HG03175 (cell line): ENCODE data around the gene CD28.
A peak's percentile ranks its signal among the peaks of the same experiment; 100 is the strongest.
"Not testable (repeated sequence)": the region's sequence is repeated elsewhere in the genome, so short reads cannot be mapped to it uniquely, and the experiment has no call there.

Experiments used
- ATAC-seq: cut with Tn5 transposase; IDR thresholded peaks from one replicate; pipeline ENCODE4 v1.9.1; 2021; ENCODE audit warnings: mild to moderate bottlenecking, moderate library complexity; ENCODE audit not compliant: unreplicated experiment

CD28 gene

DNA sequence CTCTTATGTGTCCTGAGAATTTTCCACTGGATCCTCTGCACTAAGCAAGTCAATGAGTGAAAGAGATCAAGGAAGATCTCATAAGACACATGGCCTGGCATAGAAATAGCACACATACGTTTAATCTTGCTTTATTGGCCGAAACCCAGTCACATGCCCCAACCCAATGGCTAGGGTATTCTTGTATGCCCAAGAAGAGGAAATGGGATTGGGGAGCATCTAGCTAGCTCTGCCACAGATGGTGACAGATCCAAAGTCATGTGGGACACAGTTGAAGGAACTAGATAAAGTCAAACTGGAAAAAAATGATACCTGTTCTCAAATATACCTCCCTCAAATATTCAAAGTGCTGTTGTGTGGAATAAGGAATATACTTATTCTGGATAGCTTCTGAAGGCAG is 74.7 kb downstream of the CD28 start:
- ATAC-seq = no peak

GRCh38 chr2:203782262-203782976 is 76.0 kb downstream of the CD28 start:
- peak; percentile 74 for ATAC-seq

GRCh38 chr2:203783496-203784203 is 77.2 kb downstream of the CD28 start:
- ATAC-seq = no peak

DNA sequence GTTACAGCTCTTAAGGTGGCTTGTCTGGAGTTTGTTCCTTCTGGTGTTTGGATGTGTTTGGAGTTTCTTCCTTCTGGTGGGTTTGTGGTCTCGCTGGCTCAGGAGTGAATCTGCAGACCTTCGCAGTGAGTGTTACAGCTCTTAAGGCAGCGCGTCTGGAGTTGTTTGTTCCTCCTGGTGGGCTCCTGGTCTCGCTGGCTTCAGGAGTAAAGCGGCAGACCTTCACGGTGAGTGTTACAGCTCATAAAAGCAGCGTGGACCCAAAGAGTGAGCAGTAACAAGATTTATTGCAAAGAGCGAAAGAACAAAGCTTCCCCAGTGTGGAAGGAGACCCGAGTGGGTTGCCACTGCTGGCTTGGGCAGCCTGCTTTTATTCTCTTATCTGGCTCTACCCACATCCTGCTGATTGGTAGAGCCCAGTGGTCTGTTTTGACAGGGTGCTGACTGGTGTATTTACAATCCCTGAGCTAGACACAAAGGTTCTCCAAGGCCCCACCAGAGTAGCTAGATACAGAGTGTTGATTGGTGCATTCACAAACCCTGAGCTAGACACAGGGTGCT is 78.4 kb downstream of the CD28 start:
- ATAC-seq = not testable (repeated sequence)

- not testable (repeated sequence) for ATAC-seq
These were observed 79.1 kb downstream of the CD28 start for GRCh38 chr2:203785391-203786110.

DNA sequence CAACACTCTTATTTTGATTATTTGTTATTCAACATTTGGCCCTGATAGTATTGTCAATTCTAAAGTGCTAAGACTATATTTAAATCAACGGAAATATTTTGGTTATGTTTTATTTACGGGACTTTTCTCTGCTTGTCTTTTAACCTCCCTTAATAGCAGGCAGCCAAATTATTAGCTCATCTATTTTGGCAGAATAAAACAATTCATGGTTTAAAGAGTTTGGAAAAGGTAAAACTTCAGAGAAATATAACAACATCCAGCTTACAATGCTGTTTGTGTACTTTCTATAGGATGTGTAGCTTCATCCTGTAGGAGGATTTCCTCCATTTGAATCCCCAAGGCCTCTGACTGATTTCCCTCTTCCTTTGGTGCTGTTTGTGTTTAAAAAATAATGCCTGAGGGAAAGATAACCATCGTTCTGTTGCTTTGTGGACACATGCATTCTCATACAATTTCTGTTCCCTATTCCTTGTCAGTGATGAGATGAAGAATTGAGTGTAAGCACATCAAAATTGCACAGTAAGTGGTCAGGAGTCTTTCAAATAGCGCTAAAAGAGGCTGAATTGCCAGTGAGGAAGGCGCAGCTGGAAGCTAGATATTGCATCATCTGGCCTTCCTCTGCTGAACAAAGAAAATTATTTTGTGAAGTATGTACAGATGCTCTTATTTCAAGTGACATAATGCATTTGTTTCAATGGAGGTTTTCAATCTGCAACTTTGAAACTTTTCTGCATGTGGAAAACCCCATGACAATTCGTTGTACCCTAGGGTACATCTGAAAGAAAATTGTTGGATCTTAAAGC is 80.3 kb downstream of the CD28 start:
- no peak for ATAC-seq

- ATAC-seq = no peak
These were observed 81.5 kb downstream of the CD28 start for GRCh38 chr2:203787979-203788378.
